Activated CD4-positive, alpha-beta T cell treated with anti-CD3 and anti-CD28 coated beads, Interleukin-2, amount 50 U/mL, for 16 hours (primary cell): Measurements from ENCODE around the gene AK2.

ENCODE experiments used
- DNase-seq: peaks from one replicate; pipeline ENCODE4 v3.0.0-alpha.2; 2020

AK2 gene

DNA sequence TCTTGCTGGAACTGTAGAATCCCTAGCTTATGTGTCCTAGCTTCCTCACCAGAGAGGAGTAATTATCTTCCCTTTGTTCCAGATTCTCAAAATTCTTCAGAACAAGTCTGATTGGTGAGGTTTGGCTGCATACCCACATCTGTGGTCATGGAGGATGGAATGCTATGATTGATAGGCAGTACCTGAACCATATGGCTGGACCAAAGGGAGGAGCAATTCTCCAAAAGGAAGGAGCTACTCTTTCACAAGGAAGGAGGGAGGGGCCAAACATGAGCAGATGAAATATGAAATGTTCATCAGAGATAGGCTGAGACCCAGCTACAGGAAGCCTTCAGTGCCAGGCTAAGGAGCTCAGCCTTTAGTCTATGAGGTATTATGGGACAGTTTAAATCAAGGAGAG, 67.1 kb downstream of the AK2 start:
- DNase-seq: no peak

DNA sequence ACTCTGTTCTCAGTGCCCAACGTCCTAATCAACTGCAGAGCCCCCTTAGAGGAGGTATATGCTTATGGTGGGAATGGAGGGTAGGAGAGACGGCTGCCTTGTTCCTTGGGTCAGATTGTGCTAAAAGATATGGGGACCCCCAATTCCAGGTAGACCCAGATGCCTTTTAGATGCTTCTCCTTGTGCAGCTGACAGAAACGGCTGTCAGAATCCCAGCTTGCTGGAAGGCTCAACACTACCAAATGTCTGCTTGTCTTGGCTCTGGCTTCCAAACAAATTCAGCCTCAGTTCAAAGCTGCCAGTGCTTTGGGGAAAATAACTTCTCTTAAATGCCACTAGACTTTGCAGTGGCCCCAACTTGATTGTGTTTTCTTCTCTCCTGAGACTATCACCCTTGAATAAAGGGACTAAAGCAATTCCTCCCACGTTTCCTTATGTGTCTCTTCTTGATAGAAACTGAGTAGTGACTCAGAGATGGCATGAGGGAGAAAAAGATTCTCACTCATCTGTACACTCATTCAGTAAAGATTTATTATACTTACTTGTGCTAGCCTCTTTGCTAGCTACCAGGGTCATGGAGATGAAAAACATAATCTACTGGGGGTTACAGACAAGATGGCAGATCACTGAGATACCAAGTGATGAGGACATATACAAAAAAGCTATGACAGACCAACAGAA, 68.7 kb downstream of the AK2 start:
- DNase-seq: no peak

DNA sequence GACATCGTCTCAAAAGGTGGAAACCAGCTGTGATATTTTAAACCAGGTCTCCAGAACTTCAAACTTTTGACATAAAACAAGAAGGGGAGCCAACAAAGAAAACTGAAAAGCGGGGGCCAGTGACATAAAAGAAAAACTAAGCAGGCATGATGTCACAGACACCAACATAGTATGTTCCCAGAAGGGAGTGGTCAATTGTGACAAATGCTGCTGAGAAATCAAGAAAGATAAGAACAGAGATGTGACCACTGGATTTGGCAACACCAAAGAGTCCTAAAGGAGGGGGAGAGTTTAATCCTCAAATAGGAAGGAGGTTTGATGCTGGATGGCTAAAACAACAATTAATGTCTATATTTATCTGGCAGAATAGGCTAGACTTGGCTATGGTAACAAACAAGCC, 69.8 kb downstream of the AK2 start:
- no peak for DNase-seq

DNA sequence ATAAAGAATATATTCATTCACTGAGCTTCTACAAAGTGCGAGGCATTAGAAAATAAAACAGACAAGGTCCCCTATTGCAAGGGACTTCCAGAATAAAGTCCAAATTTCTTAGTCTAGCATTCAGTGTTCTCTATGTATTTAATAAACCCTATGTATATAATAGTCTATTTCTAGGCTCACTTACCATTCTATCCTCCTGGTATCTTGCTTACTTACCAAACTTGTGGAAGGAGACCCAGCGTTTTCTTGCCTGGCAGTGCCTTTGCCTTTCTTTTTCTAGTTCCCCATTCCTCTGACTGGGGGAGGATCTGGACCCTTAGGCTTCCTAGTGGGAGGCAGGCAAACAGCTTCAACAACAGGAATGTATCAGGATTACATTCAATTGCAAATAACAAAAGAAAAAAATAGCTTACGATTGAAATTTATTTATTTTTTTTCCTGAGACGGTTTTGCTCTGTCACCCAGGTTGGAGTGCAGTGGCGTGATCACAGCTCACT, 71.4 kb downstream of the AK2 start:
- DNase-seq: no peak

DNA sequence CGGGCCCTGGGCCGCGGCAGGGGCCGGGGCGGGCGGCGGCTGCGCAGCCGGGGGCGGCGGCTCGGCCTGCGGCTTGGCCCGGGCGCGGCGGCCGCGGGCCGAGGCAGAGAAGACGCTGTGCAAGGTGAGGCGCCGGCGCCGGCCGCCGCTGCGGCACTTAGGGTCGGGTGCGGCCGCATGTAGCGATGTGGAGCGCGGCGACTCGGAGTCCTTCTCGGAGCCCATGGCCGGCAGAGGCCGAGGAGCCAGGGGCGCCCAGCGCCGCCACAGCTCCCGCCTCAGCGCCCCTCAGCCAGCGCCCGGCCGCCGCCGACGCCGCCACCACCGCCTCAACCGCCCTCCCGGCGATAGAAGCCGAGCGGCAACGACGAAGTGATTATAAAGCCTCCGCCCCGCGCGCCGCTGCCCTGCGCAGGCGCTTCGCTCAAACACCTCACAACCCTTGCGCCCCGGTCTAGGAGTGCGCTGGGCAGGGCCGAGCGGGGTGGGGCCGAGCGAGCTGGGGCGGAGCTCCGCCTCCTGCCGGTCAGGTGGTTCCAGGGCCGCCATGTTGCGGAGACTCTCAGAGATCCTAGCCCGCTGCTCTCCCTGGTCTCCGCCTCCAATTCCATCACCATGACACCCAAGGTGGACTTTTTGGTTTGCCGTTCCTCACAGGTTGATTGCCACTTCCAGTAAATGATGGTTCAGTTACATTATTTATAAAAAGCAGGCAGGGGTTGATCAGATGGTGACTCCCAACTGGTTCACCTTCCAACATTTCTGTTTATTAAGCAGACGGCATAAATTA, 72.0 kb downstream of the AK2 start, which contains the start of gene RNF19B:
Gene RNF19B (minus strand): TSS at position 349 of the 790 bp plus-strand sequence. CDS start 124 bp downstream, at position 225.
- peak; percentile 97 for DNase-seq

DNA sequence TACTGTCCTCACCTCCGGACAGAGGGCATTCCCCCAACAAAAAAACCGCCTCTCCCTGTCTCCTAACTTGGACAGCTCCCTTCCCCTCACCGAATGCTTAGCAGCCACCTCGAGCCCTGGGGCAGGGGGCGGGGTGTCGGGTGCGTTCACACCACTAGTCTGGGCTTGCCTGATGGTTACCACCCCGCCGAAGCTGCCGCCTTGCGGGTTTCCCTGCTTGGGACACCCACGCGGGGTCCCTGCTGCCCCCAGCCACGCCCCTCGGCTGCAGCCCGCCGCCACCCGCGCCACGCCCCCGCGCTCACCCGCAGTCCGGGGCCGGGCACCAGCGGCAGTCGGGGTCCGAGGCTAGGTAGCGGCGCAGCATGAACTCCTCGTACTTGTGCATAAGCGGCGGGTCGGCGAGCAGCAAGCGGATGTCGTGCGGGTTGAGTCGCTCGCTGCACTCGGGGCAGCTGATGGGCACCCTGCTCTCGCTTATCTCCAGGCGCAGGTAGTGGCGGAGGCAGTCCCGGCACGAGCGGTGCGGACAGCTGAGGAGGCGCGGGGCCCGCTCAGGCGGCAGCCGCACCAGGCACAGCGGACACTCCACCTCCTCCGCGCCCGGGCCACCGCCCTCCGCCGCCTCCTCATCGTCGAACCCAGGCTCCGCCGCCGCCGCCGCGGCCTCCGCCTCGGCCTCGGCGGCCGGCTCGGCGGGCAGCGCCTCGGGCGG, 72.8 kb downstream of the AK2 start:
- peak; percentile 54 for DNase-seq

DNA sequence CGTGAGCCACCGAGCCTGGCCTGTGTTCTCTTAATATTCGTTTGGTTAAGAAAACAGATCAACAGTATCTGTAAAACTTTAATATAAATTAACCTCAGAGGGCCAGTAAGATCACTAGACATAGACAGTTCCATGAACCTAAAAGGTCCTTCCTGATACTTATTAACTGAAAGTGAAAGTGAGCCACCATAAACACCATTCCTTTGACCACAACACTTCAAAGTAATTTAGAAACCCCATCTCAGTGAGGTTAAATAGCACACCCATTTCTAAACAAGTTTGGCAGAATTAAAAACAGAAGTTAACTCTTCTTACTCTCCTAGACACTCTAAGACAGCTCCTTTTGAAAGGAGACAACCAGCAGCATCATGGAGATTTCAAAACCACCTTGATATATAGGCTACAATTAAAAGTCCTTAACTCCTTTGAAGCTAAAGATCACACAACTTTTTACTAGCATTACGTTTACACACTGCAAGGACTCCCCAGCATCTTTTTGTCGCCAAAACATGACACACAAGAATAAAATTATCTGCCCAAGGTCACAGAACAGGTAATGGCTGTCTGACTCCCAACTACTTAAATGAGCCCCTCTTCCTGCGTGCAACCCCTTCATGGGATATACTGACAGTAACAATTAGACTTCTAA, 74.3 kb downstream of the AK2 start:
- DNase-seq: peak; percentile 65

DNA sequence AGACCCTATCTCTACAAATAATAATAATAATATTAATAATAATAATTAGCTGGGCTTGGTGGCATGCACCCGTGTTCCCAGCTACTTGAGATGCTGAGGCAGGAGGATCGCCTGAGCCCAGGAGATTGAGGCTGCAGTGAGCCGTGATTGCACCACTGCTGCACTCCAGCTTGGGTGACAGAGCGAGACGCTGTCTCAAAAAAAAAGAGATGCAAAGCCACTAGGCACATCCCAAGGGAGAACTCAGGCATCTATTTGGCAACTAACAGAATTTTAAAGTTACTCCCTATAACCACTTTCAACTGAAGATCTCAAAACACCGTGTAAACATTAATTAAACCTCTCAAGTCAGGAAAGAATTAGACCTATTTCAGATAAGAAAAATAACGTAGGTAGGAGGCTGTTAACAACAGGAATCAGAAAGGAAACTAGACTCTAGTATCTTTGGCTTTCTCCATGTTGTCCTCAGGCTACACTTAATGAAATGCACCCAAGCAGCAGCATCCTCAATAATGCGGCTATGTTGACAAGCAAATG, 75.8 kb downstream of the AK2 start:
- DNase-seq: no peak

DNA sequence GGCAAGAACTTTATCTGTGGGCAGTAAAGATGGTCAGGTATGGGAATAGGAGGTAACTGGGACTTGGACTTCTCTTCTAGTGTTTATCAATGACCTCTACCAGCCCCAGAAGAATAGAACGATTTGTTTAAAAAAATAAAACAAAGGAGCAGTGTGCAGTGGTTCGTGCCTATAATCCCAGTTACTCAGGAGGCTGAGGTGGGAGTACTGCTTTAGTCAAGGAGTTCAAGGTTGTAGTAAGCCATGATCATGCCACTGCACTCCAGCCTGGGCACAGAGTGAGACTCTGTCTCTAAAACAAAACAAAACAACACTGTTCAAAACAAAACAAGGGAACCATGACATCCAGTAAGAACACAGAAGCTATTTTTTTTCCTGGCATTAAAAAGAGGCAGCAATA, 76.3 kb downstream of the AK2 start:
- no peak for DNase-seq

DNA sequence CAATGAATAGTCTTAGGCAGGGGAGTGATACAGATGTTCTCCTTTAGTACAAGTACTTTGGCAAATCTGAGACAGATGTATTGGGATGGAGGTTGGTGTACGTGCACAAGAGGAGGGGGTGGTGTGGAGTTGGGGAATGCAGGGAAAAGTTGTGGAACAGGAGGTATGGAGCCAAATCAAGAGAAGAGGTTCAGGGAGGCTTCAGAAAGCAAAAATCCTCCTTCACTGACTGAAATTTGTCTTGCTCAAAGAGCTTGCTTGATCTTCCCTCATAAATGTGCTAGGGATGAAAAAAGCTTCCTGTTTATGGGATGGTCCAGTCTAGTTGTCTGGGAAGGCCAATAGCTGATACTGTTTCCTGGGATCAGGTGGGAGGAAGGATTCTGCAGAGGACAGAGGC, 77.9 kb downstream of the AK2 start:
- no peak for DNase-seq
